Tibial artery (tissue), 4 donors: Measurements from ENCODE around the gene NNAT.
A peak's percentile ranks its signal among the peaks of the same experiment; 100 is the strongest.

Experiments used
- DNase-seq, 2 donors: peaks; one replicate each; pipeline ENCODE4 v3.0.0-alpha.2; 2019
- H3K27ac ChIP-seq, 2 donors: fragments of 200-600 bp; sonication (generic) in 1 of 2; 1 replicate in 1 of 2; 2 replicates in 1 of 2; pipeline ENCODE4 v1.5.1; 2018 to 2019; ENCODE audit warnings: mild to moderate bottlenecking in 1 of 2
- H3K27me3 ChIP-seq, 2 donors: fragments of 200-600 bp; sonication (generic) in 1 of 2; one replicate each; pipeline versions ENCODE4 v1.5.1 to v1.6.0; 2016 to 2019
- H3K36me3 ChIP-seq, 3 donors: fragments of 200-600 bp; sonication (generic) in 2 of 3; one replicate each; pipeline ENCODE4 v1.5.1; 2016 to 2019; ENCODE audit warnings: mild to moderate bottlenecking in 2 of 3
- H3K4me1 ChIP-seq, 4 donors: fragments of 200-600 bp; sonication (generic) in 2 of 4; 1 replicate in 3 of 4; 2 replicates in 1 of 4; pipeline ENCODE4 v1.5.1; 2016 to 2019
- H3K4me3 ChIP-seq, 2 donors: fragments of 200-600 bp; sonication (generic) in 1 of 2; 1 replicate in 1 of 2; 2 replicates in 1 of 2; pipeline ENCODE4 v1.5.1; 2018 to 2019; ENCODE audit warnings: mild to moderate bottlenecking in 2 of 2
- H3K9me3 ChIP-seq, 3 donors: fragments of 200-600 bp; sonication (generic) in 1 of 3; one replicate each; pipeline ENCODE4 v1.5.1; 2016 to 2019
- intact Hi-C: fragments of 100-400 bp; cut with DNase I; formaldehyde crosslinking; loops from one replicate; pipeline ENCODE4 v1.15.0; 2023; ENCODE audit warnings: low total_unique reads
- TF ChIP-seq, protein P1 (sequence below), 2 experiments: fragments of 200-600 bp in 1 of 2; fragments of 450-650 bp in 1 of 2; IDR thresholded peaks; one replicate each; pipeline ENCODE4 v1.5.1; 2017 to 2019; ENCODE audit warnings: antibody characterized with exemption in 2 of 2, mild to moderate bottlenecking in 1 of 2, moderate library complexity in 1 of 2

Gene NNAT

DNA sequence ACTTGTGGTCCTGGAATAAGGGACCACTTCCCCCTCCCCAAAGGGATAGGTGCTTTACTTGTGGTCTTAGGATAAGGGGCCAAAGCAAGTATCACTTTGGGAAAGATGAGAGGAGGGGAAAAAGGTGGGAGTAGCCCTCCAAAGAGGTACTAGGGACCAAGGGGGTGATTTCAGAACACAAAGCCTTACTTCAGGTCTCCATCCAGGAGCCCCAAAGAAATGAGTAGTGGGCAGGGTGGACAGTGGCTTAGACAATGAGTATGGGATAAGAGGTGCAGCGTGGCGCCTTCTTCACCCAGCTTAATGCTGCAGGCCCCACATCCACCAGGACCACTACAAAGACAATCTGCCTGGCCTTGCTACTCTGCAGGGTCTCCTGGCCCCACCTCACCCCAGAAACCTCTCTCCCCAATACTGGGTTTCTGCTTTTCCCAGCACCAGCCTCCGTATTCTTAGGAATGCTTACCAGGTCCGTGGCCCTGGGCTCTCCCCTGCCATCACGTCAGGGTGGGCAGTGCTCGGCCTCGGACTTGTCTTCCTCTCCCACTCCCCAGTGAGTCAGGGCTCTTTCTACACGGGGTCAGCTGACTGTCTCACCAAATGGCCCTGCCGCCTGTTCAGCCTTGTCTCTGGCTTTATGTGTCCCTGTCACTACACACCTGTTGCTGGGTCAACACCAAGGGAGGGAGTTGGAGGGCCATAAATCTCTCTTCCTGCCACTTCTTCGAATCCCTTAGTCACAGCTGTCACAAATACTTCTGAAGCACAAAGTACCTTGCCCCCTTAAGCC lies 3.1 kb downstream of the NNAT start:
- Histone ChIP-seq H3K27ac (no peak overlapping the region), H3K36me3 (peaks cover 0 to 1% (median under 1%) of the 10 kb centered on the region in 3 donors), H3K4me3 (no peak overlapping the region), H3K27me3 (no peaks in the 10 kb centered on the region), H3K4me1 (peaks cover 0 to 66% (median 50%) of the 10 kb centered on the region in 4 donors), H3K9me3 (no peaks in the 10 kb centered on the region)
- DNase-seq, result peak in 1 of 2 donors; percentile 32
- intact Hi-C loops, result no loop called here
- TF ChIP-seq, protein P1, sequence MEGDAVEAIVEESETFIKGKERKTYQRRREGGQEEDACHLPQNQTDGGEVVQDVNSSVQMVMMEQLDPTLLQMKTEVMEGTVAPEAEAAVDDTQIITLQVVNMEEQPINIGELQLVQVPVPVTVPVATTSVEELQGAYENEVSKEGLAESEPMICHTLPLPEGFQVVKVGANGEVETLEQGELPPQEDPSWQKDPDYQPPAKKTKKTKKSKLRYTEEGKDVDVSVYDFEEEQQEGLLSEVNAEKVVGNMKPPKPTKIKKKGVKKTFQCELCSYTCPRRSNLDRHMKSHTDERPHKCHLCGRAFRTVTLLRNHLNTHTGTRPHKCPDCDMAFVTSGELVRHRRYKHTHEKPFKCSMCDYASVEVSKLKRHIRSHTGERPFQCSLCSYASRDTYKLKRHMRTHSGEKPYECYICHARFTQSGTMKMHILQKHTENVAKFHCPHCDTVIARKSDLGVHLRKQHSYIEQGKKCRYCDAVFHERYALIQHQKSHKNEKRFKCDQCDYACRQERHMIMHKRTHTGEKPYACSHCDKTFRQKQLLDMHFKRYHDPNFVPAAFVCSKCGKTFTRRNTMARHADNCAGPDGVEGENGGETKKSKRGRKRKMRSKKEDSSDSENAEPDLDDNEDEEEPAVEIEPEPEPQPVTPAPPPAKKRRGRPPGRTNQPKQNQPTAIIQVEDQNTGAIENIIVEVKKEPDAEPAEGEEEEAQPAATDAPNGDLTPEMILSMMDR (IDR thresholded peaks at IDR 0.05), result no peak

DNA sequence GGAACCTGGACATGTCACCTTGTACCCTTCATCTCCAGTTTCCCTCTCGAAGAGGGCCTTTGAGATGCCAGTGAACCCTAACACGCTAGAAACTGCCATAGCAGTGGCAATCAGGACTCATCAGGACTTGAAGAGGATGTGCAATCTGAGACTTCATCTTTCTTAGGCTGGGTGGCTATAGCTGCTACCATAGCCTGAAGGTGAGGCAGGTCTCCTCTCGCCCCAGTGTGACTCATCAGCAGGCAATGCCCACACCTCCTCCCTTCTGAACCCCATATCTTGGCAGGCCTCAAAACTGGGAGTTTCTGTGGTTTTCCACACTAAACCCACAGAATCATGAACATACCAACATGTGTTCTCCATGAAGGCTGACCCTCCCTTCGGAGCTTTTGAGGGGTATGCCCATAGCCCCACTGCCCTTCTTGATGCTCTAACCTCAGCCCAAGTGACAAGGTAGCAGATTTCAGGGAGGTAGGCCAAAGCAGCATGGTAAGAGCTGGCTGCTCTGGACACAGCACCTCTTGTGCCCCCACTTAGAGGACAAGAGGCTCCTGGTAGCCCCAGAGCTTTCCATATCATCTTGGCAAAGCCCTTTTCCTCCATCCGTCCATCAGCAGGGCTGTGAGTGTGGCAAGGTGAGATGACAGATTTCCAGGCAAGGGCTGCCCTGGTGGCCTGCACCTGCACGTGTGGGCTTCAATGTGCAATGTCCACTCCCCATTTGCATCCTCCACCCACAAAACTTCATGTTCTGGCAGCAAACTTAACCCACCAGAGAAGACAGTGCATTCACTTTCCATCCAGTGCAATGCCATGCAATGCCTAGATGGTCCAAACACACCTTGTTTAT lies 4.0 kb downstream of the NNAT start:
- intact Hi-C loops, result no loop called here
- H3K36me3 ChIP-seq, result no peaks in the 10 kb centered on the region
- no peak overlapping the region for H3K27ac ChIP-seq
- H3K4me1 ChIP-seq, result peaks cover 0 to 61% (median 46%) of the 10 kb centered on the region in 4 donors
- no peaks in the 10 kb centered on the region for H3K27me3 ChIP-seq
- DNase-seq, result no peak
- H3K4me3 ChIP-seq, result peak overlapping the region in 1 of 2 donors; percentile 96
- no peaks in the 10 kb centered on the region for H3K9me3 ChIP-seq
- TF ChIP-seq, protein P1 (IDR thresholded peaks at IDR 0.05), result no peak

DNA sequence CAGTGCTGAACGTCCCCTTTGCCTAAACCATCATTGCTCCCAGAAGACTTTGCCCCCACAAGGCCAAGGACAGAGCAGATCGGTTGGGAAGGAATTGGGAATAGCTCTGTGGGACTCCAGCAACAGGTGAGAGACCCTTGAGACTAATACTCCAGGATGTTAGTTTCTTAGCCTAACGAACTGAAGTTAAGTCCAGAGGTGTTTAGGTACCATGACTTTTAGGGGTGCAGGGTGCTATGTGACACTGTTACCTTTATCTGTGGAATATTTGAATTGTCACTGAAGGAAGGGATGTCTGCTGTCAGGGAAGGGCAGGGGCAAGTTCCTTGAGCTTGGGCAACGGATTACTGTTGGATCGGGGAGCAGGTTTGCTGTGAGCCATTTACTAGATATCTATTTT lies 4.8 kb downstream of the NNAT start:
- TF ChIP-seq, protein P1 (IDR thresholded peaks at IDR 0.05), result no peak
- Histone ChIP-seq H3K27ac (peak overlapping the region in 1 of 2 donors; percentile 96), H3K9me3 (no peaks in the 10 kb centered on the region), H3K36me3 (no peaks in the 10 kb centered on the region), H3K4me3 (peak overlapping the region; percentile 96 to 100), H3K4me1 (peaks cover 0 to 61% (median 45%) of the 10 kb centered on the region in 4 donors), H3K27me3 (no peaks in the 10 kb centered on the region)
- DNase-seq, result no peak
- intact Hi-C loops, result no loop called here

DNA sequence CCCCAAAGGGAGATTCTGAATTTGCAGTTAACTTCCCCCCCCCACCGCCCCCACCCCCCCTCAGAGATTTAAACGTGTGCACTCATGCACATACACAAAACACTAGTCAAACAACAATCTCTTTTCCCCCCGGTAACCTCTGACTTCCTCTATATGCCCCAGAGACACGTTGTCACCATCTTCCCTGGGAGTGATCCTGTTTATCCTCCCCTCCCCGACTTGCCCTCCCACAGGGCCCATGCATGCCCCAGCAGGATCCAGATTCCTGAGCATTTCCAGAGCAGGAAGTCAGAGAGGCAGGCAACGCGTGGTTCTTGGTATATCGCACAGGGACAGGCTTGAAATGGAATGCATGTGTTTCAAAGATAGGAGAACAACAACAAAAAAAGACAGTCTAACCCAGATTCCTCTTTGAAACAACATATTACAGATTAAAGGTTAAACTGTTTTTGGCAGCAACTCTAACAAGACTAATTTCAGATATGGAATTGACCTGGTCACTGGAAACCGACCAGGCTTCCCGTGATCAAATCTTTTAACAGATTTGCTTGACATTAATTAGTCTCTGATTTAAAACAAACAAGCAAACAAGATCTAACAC lies 5.3 kb downstream of the NNAT start:
- TF ChIP-seq, protein P1 (IDR thresholded peaks at IDR 0.05), result no peak
- intact Hi-C loops, result no loop called here
- Histone ChIP-seq H3K4me1 (peaks cover 0 to 58% (median 44%) of the 10 kb centered on the region in 4 donors), H3K27me3 (no peaks in the 10 kb centered on the region), H3K9me3 (no peaks in the 10 kb centered on the region), H3K36me3 (no peaks in the 10 kb centered on the region), H3K4me3 (peak overlapping the region; percentile 96 to 100), H3K27ac (peak overlapping the region; percentile 93 to 96)
- peak; percentile 41 to 65 for DNase-seq

DNA sequence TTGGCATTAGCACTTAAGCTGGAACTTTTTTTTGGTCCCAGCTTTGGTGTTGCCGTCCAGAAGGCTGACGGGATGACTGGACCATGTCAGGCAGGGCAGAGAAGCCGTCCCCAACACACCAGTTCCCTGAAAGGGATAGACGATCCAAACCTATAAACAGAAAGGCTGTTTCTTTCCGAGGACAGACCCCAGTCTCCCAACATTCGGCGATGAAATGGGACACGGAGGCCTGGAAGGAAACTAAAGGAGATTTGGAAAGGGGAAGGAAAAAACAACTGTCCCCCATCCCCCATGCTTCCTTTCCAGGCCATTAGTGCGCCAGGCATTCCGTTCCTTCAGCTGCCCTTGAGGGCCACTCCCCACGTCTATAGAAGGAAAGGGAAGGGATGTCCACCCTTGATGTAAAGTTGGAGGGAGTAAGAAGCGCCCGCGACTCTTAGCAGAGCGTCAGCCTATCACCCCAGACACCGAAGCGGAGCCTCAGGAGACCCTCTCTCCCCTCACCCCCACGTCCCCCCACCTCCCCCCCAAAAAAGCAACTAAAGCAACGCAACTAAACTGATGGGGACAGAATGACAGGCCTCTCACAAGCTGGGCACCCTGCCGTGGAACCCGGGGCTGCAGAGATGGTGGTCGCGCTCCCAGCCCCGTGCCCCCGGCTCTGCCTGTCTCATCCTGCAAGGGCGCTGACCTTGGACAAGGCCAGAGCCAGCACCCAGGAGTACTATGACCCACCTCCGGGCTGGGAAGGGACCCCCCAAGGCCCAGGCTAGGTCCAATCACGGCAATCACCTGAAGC lies 6.0 kb downstream of the NNAT start:
- Histone ChIP-seq H3K4me3 (peak overlapping the region; percentile 96 to 100), H3K9me3 (no peaks in the 10 kb centered on the region), H3K27me3 (no peaks in the 10 kb centered on the region), H3K36me3 (no peaks in the 10 kb centered on the region), H3K4me1 (peaks cover 0 to 52% (median 43%) of the 10 kb centered on the region in 4 donors), H3K27ac (peak overlapping the region; percentile 93 to 96)
- intact Hi-C loops, result no loop called here
- DNase-seq, result peak in 1 of 2 donors; percentile 48
- TF ChIP-seq, protein P1 (IDR thresholded peaks at IDR 0.05), result no peak
